Measurements from ENCODE around the gene NAALADL2.

- no peak for TF ChIP-seq CTCF (IDR thresholded peaks at IDR 0.05; ENCODE audit: low read depth, low read length, missing input control)
- no peak for TF ChIP-seq JUND (IDR thresholded peaks at IDR 0.05)
- no peak for TF ChIP-seq MAX (IDR thresholded peaks at IDR 0.05)
- no peak for TF ChIP-seq YY1 (IDR thresholded peaks at IDR 0.05)
- TF ChIP-seq NR2F2 (IDR thresholded peaks at IDR 0.05): no peak
- TF ChIP-seq RAD21 (IDR thresholded peaks at IDR 0.05): no peak
- no peak for TF ChIP-seq ZBTB33 (IDR thresholded peaks at IDR 0.05)
- no peak for TF ChIP-seq REST (IDR thresholded peaks at IDR 0.05)
- no peak for TF ChIP-seq RXRA (IDR thresholded peaks at IDR 0.05)
- TF ChIP-seq ATF3 (IDR thresholded peaks at IDR 0.05): no peak
- no peak for TF ChIP-seq GABPA (IDR thresholded peaks at IDR 0.05 in 1 of 2, conservative IDR thresholded peaks at IDR 0.05 in 1 of 2)
- no peak for TF ChIP-seq TAF1 (conservative IDR thresholded peaks at IDR 0.05)
- TF ChIP-seq EGR1 (IDR thresholded peaks at IDR 0.05; ENCODE audit: low read depth in 2 of 2): no peak
- no peak for TF ChIP-seq SP1 (IDR thresholded peaks at IDR 0.05)
Observed at GRCh38 chr3:175057401-175057800, 198.3 kb downstream of the NAALADL2 start.

Measured in liver (tissue), 3 donors.